NCI-H1105 (cell line): ENCODE results near the gene ATG101.
"Not testable (repeated sequence)": the region's sequence is repeated elsewhere in the genome, so short reads cannot be mapped to it uniquely, and the experiment has no call there.

Experiments used
- DNase-seq: peaks from one replicate; lab custom pipeline; 2025; lab: John Stamatoyannopoulos, UW

Gene ATG101

DNA sequence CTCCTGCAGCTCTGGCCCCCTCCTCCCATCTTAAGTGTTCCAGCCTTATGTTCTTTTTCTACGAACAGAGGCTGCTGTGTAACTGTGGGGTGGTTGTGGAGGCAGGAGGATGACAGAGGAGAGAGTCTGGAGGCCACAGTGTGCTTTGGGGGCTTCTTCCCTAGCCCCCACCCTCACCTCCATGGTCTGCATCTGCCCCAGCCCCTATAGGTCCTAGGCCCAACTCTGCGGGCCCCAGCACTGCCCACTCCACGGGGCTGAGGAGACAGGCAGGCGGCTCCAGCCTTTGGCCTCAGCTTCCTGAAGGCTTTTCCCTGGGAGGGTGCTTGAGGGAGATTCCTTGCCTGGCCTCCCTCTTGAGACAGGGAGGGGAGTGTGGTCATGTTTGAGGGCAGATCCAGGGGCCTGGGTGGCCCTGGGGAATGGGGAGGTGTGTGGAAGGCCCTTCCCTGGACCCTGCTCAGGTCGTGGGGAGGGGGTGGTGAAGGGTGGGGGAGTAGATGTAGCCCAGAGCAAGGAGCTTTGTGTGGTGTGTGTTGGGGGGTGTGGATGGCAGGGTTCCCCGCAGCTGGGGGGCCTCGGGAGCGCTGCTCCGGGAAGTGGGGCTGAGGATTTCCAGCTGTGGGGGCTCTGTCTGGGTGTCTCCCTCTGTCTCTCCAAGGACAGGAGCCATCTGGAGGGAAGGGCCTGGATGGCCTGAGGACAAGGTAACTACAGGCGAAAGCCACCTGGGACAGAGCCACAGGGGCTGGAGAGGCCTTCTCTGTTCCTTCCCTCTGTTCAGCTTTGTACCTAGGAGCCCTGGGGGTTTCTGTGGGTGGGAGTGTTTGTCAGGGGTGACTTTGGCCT is 10.8 kb downstream of the ATG101 start:
- DNase-seq = no peak

DNA sequence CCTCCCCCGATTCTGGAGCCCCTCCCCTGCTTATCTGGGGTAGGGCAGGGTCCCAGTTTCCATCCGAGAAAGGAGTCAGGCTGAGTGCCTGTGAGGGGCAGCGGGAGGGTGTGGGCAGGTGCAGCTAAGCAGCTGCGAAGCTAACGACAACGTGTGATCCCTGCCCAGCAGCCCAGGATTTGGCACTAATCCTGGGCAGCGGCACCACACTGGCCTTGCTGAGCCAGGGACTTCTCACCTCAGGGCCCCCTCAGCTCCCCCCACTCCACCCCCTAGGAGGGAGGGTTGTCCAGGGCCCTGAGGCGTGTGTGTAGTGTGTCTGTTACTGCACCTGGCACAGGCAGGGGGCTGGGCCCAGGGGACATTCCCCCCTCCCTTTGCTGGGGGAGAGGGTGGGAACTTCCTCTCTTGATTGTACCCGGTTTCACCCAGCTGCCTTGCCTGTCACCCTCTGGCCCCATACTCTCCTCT is 11.5 kb downstream of the ATG101 start:
- peak; percentile 49 for DNase-seq

DNA sequence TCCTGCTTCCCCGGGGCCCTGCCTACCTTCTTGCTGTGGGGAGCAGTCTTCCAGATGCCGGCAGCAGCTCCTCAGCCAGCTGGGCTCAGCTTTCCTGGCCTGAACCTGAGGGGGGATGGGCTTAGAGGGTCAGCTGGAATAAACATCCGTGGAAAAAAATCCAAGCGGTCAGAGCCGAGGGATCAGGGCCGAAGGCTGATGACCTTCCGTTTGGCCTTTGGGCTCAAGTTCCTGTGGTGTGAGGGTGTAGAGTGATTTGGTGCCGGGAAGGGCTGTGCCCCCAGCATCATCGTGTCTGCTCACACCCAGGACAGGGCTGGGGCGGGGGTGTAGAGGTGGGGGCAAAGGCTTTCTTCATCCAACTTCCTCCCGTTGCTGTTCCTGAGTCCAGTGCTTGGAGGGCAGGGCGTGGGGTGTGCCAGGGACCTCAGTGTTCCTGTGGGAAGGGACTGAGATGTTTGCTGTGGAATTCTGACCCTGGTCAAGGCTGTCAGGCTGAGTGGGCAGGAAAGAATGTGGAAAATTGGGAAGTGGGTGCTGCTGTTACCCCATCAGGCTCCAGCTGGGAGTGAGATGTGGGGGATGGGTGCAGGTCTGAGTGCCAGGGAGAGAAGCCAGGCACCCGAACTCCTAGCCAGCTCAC is 12.4 kb downstream of the ATG101 start:
- DNase-seq = no peak

DNA sequence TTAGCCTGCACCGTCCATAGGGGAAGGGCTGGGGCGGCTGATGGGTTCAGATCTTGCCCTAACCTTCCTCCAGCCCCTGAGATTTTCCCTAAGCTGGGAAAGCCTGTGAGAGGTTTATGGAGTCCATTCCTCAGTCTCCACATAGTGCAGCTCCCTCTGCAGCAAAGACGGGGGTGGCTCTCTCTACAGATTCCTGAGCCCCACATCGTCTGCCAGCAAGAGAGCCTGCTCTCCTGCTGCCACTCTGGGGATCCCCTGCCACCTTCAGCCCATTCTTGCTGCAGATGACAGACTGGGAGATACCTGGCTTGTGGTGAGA is 12.8 kb downstream of the ATG101 start:
- no peak for DNase-seq

DNA sequence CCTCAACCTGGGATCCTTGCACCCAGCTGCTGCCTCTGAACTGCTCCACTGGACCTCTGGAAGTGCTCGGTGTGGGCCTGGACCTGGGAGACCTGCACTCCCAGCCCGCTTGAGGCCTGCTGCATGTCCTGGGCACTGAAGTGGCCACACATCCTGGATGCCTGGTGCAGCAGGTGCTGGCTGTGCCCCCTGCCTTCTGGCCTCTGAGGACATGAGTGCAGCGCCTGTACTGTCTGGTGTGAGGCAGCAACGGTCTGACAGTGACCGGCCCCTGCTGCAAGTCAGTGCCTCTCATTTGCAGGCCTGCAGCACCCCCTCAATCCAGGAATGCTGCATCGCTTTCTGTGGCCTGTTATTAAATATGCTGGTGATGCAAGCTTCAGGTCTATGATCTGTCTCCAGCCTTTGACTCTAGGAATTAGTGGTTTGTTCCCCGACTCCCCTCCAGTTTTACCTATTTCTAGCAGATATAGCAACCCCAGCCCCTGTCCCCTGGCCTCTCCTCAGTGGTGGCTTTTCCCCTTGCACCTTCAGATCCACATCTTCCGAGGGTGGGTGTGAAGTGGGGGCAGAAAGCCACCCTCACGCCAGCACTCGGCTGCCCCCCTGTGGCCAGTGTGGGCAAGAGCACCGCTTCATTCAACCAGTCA is 13.3 kb downstream of the ATG101 start:
- peak; percentile 13 for DNase-seq

DNA sequence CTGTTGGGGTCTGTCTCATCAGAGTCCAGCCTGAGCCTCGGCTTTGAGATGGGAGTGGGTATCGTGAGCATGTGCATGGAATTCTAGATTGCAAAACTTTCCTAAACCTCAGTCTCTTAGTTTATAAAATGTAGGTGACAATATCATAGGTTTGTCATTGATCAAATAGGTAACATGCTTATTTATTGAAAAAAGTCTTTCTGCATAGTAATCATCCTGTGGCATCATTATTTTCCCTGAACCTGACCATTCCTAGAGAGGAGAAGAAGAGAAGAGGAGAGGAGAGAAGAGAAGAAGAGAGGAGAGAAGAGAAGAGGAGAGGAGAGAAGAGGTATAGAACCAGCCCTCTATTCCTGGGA is 13.8 kb downstream of the ATG101 start:
- DNase-seq = no peak

DNA sequence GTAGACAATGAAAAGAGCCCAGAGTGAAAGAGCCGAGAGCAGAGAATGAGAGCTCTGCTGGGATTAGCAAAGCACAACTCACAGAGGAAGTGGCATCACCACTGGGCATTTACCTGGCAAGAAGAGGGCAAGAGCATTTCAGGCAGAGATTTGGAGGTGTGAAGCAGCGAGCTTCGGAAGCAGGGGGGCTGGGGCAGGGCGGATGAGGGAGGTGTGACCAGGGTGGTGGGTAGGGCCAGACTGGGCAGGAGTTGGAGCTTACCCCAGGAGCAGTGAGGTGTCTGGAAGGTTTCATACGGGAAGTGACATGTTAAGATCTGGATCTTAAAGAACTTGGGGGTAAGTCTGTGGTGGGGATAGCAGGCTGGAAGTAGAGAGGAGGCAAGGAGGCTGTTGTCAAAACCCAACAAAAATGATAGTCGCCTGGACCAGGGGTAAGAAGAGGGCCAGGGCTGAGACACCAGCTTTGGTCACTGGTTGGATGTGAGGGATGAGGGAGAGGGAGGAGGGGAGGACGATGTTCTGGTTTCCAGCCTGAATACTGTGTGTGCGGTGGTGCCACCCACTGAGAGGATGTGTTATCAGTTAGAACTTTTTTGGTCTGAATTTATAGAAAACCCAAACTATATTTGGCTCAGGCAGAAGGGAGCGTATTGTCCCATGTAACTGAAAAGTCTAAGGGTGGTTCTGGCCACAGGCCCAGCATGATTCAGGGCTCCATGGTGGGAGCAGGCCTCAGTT is 14.9 kb downstream of the ATG101 start:
- no peak for DNase-seq

DNA sequence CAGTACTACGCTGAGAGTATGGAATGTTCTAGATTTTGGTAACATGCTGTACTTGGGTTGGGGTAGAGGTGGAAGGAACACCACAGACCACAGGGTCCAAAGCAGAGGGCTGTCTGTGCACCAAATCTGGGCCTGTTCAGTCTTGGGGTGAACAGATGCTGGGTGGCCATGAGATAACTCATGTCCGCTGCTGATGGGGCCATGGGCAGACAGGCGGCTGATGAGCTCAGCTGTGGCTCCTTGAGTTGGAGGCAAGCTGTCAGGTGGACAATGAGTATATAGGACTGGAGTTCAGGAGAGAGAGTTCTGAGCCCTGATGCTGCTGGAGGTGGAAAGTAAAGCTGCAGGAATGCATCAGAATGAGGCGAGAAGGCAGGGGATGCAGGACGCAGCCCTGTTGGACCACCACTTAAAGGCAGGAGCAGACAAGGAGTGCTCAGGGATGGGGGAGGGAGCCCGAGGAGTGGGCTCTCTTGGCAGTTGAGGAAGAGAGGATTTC is 16.0 kb downstream of the ATG101 start:
- DNase-seq = no peak

DNA sequence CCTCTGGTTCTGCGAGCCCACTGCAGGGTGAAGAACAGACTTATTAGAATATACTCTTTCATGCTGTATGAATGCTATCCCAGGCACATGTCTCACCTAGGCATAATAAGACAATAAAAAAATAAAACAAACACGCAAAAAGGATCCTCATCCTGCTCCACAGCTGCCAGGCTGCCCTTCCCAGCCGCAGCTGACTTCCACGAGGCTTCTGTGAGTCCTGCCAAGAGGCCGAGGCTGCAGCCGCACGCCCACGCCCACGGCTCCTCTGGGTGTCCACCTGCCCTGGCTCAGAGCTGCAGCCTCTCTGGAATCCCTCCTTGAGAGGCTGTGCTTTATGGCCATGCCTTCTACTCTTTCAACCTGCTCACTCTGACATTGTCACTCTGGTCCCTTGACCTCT is 16.6 kb downstream of the ATG101 start:
- no peak for DNase-seq

DNA sequence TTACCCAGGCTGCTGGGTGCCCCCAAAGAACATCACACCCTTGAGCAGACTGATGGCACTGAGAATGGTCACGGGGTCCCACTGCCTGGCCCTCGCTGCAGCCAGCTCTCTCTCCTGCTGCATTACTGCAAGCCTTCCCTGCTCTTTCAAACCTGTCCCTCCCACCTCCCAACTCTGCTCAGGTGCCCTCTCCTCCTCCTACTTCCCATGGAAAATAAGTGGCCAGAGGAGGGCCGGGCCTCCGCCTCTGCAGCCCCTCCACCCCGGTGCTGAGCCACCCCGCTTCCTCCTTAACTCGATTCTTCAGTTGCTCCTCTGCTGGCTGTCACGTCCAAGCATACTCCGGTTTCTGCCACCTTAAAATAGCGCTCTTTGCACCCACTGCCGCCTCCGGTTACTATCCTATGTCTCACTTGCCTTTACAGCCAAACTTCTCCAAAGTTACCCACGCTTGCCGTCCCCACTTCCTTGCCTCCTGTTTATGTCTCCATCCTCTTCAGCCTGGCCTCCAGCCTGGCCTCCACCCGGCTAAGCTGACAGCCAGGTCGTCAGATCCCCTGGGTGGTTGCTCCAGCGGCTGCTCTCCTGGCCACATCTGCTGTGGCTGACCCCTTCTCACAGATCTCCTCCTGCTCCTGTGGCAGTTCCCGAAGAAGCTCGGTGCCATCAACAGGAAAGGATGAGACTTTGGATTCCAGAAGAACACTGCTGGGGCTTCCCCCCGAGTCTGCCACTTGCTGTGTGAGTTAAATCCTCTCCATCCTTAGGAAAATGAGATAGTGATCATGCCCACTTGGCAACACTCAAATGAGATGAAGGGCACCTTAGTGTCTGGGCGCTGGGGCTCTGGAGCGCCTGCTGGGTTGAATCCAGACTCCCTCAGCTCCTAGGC is 17.4 kb downstream of the ATG101 start:
- no peak for DNase-seq

DNA sequence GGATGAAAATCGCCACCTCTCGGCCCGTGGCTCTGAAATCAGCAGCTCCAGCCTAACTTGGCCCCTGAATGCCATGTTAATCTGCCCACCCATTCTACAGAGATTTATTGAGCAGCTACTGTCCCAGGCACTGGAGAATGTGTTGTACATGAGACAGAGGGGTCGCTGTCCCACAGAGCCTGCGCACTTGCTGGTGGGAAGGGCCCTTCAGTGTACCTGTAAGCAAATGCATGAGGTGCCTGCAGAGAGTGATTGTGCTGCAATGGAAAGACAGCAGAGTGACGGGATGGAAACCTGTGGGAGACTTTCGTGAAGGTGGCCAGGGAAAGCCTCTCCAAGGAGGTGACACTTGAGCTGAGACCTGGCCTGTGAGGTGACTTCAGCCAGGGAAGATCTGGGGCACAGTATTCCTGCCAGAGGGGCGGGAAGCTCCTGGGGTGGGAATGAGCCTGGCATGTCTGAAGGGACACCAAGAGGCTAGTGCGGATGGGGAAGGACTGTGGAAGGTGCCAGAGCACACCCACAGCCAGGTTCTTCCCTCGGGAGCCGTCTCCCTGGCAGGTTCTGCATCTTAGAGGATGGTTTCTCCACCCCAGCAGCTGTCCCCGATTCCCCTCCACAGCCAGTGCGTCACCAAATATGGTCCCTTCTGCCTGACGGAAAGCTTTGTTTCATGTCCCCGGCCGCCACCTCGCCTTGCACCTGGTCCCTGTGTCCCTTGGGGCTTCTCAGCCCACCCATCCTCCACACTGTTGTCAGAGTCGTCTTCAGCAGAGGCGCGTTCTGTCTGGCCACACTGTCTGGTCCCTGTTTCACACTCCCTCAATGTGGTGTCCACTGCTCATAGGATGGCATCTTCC is 18.4 kb downstream of the ATG101 start:
- DNase-seq = no peak

DNA sequence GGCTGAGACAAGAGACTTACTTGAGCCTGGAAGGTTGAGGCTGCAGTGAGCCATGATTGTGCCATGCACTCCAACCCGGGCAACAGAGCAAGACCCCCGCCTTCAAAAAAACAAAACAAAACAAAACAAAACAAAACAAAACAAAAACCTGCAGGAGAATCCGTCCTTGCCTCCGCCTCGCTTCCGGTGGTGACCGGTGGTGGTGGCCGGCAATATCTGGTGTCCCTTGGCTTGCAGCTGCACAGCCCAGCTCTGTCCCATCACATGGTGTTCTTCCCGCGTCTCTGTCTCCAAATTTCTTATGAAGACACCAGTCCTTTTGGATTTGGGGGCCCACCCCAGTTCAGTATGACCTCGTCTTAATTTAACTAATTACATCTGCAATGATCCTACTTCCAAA is 19.7 kb downstream of the ATG101 start:
- DNase-seq = no peak

DNA sequence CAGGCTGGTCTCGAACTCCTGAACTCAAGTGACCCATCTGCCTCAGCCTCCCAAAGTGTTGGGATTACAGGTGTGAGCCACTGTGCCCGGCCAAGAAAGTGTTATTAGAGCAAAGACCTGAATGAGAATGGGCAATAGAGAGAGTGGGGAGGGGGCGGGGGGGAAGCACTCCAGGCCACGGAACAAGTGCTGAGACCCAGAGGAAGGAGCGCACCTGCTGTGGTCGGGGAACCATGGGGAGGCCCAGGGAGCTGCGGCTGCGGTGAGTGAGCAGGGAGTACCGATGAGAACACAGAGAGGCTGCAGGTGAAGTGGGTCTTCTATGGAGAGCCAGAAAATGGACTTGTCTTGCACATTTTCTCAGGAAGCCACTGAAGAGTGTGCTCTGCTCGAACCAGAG is 20.5 kb downstream of the ATG101 start:
- no peak for DNase-seq

DNA sequence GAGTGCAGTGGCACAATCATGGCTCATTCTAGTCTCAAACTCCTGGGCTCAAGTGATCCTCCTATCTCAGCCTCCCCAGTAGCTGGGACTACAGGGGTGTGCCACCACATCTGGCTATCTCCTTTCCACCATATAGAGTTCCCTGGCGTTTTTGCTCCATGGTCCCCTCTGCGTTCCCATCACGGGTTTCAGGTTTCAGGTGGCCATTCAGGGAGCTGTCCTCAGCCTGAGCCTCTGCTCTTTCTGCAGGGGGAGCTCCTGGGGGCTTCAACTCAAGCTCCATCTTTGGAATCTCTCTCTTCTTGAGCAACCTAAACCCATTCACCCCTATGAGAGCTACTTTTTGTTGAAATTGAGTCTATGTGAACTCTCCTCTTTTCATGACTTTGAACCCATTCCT is 21.3 kb downstream of the ATG101 start:
- DNase-seq = no peak

DNA sequence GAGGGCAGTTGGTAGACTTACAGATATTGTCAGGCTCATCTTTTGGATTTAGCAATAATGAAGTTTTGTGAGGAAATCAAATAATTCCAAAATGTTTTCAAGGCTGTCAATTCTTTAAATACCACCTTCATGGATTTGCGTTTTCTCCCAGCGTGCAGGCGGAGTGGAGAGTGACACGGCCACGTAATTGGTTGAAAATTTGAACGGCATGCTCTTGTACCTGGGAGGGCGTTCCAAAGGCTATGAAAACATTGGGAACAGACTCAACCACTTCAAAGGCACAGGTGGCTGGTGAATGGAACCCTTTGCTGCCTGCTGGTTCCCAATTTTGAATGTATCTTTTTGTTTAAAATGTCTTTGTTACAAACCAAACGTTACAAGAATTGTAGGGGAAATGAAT is 22.1 kb downstream of the ATG101 start:
- DNase-seq = peak; percentile 15

DNA sequence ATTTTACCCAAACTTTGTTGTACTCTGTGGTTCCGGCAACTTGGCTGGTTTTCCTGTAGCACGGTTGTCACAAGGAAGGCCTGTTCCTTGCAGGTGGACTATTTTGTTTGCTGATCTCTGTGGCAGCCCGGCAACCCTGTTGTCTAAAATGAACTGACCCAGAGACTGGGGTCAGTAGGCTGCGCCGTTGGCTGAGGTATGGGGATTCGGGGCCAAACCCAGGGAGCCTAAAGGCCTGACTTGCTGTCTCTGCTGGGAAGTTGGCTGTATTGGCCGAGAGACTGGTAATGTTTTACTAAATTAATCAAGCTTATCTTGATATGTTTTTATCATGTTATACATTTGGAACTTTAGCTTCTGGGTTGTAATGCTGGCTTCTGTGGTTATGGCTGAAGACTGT is 23.6 kb downstream of the ATG101 start:
- no peak for DNase-seq

DNA sequence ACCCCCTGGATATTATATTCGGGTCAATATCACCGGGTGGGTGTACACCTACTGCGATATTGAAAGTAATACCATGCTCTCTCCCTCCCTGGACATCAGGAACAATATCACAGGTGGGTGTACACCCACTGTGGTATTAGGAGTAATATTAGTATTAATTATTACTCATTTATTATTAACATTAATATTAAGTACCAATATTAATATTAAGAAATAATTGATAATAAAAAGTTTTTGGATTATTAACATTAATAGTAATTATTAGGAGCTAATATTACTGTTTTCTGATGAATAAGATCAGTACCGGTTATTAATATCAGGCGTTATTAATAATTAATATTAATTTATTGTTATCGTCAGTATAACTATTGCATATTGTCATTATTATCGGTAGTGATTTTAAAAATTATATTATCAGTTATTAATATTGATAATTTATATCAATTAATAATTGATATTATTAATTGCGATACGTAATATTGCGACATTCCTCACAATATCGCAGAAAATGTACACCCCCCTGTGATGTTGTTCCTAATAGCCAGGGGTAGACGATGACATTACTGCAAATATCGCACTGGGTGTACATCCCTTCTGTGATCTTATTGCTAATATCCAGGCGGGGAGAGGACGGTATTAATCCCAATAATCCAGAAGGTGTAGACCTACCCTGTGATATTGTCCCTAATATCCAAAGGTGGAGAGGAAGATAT is 26.7 kb downstream of the ATG101 start:
- no peak for DNase-seq

DNA sequence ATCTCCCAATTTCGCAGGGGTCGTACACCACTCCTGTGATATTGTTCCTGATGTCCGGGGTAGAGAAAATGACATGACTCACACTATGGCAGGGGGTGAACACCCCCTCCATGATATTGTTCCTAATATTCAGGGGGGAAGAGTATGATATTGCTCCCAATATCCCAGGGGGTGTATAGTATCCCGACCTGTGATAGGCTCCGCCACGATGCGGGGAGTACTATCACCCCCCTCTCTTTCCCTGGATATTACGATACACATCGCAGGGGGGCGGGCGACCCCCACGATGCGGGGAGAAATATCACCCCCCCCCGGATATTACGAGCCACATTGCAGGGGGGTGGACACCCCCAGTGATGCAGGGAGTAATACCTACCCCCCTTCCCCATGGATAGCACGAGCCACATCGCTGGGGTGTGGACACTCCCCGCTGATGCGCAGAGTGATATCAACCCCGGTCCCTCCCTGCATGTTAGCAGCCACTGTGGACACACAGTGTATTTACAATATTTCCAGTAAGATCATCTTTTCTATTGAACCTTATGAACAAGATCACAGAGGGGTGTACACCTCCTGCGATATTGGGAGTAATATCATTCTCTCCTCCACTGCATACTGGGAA is 27.4 kb downstream of the ATG101 start:
- DNase-seq = no peak

DNA sequence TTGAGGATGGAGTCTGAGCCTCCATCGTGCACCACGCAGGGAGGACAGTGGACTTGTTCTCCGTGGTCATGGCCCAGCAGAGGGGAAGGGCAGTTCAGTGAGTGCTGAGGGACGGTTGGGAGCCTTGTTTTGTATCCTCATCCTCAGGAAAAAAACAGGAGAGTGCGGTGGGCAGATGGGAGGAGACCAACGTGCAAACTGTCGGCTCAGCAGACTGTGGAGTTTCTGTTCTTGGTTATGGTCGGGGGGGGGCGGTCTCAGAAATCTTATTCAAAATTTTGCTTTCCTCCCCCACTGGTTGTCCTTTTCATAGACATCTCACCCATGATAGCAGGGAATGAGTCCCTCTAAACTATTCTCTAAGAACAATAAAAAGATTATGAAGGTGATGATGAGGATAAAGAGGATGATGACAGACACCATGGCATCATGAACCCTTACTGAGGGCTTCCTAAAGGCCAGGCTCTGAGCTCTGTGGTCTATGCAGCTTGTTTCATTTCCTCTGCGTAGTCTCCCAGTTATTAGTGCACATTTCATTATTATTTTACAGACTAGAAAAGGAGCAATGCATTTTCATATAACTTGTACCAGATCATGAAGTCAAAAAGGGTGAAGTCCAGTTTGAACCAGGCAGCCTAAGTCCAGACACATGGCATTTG is 34.8 kb downstream of the ATG101 start:
- DNase-seq = not testable (repeated sequence)
